Epithelial cell of proximal tubule (primary cell): ENCODE results near the gene BBS12. TPM values are rescaled to one million over a fixed set of nuclear protein-coding genes. Genes with fewer than 3 reads are reported as not detected.
A peak's percentile ranks its signal among the peaks of the same experiment; 100 is the strongest.

Experiments
- DNase-seq: peaks from one replicate; pipeline ENCODE4 v3.0.0-alpha.2; 2011; ENCODE audit warnings: low read depth
- H3K4me3 ChIP-seq: 2 replicates; pipeline ENCODE4 v1.5.1; 2011; ENCODE audit warnings: low read depth, mild to moderate bottlenecking, low read length
- CTCF ChIP-seq: conservative IDR thresholded peaks from 2 replicates; pipeline ENCODE4 v1.5.1; 2012; ENCODE audit warnings: low read depth, mild to moderate bottlenecking, low read length
- total RNA-seq: library from RNA; depleted of rRNA; stranded (reverse); fragments of >200 nt; gene quantifications from 2 replicates; pipeline ENCODE4 v1.2.3, GENCODE V29; 2015

The BBS12 gene
- total RNA-seq, 1 donor from 2014 or later = 3.5 TPM

GRCh38 chr4:122747883-122748282 lies 15.4 kb downstream of the BBS12 start:
- no peak for DNase-seq
- no peak for TF ChIP-seq CTCF
- no peak overlapping the region for H3K4me3 ChIP-seq

GRCh38 chr4:122749704-122750454 lies 17.4 kb downstream of the BBS12 start:
- DNase-seq = no peak
- TF ChIP-seq CTCF = no peak

GRCh38 chr4:122755675-122756074 lies 23.2 kb downstream of the BBS12 start:
- DNase-seq = no peak
- no peak for TF ChIP-seq CTCF
- no peak overlapping the region for H3K4me3 ChIP-seq

More at GRCh38 chr4:122749704-122750454, 17.4 kb downstream of the BBS12 start:
- no peak overlapping the region for H3K4me3 ChIP-seq

GRCh38 chr4:122758033-122758432 lies 25.5 kb downstream of the BBS12 start:
- no peak overlapping the region for H3K4me3 ChIP-seq
- DNase-seq = peak; percentile 25
- peak; percentile 66 for TF ChIP-seq CTCF

GRCh38 chr4:122759639-122760310 lies 27.3 kb downstream of the BBS12 start:
- DNase-seq = no peak
- TF ChIP-seq CTCF = peak; percentile 28
- no peak overlapping the region for H3K4me3 ChIP-seq

GRCh38 chr4:122762520-122762919 lies 30.0 kb downstream of the BBS12 start:
- H3K4me3 ChIP-seq = no peak overlapping the region
- no peak for TF ChIP-seq CTCF
- DNase-seq = no peak
